Neuronal stem cell (in vitro differentiated cells): Measurements from ENCODE around the gene EHMT1.
"Not testable (repeated sequence)": the region's sequence is repeated elsewhere in the genome, so short reads cannot be mapped to it uniquely, and the experiment has no call there.

Experiments used
- DNase-seq: peaks from one replicate; pipeline ENCODE4 v3.0.0-alpha.2; 2013; ENCODE audit warnings: low spot score
- H2AFZ ChIP-seq: one replicate; pipeline ENCODE4 v1.6.1; 2013; ENCODE audit warnings: mild to moderate bottlenecking, low read length, inconsistent platforms
- H2AK5ac ChIP-seq: 2 replicates; pipeline ENCODE4 v1.6.1; 2013; ENCODE audit warnings: low read depth, mild to moderate bottlenecking, inconsistent platforms, low read length, moderate library complexity, mixed read lengths
- H2BK120ac ChIP-seq: 2 replicates; pipeline ENCODE4 v1.6.1; 2013; ENCODE audit warnings: low read depth, mild to moderate bottlenecking, inconsistent platforms, low read length, moderate library complexity, mixed read lengths
- H2BK12ac ChIP-seq: one replicate; pipeline ENCODE4 v1.6.1; 2013; ENCODE audit warnings: low read length, inconsistent platforms
- H2BK15ac ChIP-seq: 2 replicates; pipeline ENCODE4 v1.6.1; 2013; ENCODE audit warnings: mild to moderate bottlenecking, low read length, inconsistent platforms, mixed read lengths
- H2BK5ac ChIP-seq: one replicate; pipeline ENCODE4 v1.6.1; 2013; ENCODE audit warnings: inconsistent platforms, mild to moderate bottlenecking, low read length, moderate library complexity
- H3K14ac ChIP-seq: one replicate; pipeline ENCODE4 v1.6.1; 2013; ENCODE audit warnings: low read length, inconsistent platforms
- H3K18ac ChIP-seq: 2 replicates; pipeline ENCODE4 v1.6.1; 2013; ENCODE audit warnings: low read length, inconsistent platforms
- H3K23ac ChIP-seq: 2 replicates; pipeline ENCODE4 v1.6.1; 2013; ENCODE audit warnings: low read depth, mild to moderate bottlenecking, mixed read lengths, low read length, inconsistent platforms; ENCODE audit not compliant: poor library complexity
- H3K27ac ChIP-seq: replicated peaks from 3 replicates; pipeline ENCODE4 v1.5.1; 2013; ENCODE audit warnings: low read length, inconsistent platforms
- H3K27me3 ChIP-seq, 3 experiments: 2 replicates each; pipeline ENCODE4 v1.6.1; 2013; ENCODE audit warnings: low read length in 3 of 3, mild to moderate bottlenecking in 2 of 3, inconsistent platforms in 1 of 3, low read depth in 1 of 3, mixed read lengths in 1 of 3, moderate library complexity in 1 of 3; ENCODE audit not compliant: control insufficient read depth in 3 of 3, insufficient read depth in 3 of 3
- H3K36me3 ChIP-seq, 2 donors: replicated peaks in 1 of 2; 2 replicates each; pipeline ENCODE4 v1.6.1; 2013; ENCODE audit warnings: low read length in 2 of 2; ENCODE audit not compliant: control insufficient read depth in 2 of 2, insufficient read depth in 2 of 2
- H3K4ac ChIP-seq: 2 replicates; pipeline ENCODE4 v1.6.1; 2013; ENCODE audit warnings: inconsistent platforms, mild to moderate bottlenecking, low read length, moderate library complexity
- H3K4me1 ChIP-seq, 2 donors: 1 replicate in 1 of 2; 2 replicates in 1 of 2; pipeline ENCODE4 v1.6.1; 2013; ENCODE audit warnings: low read length in 2 of 2, low read depth in 1 of 2; ENCODE audit not compliant: control insufficient read depth in 2 of 2, insufficient read depth in 1 of 2
- H3K4me2 ChIP-seq: one replicate; pipeline ENCODE4 v1.6.1; 2013; ENCODE audit warnings: mild to moderate bottlenecking, low read length, inconsistent platforms; ENCODE audit not compliant: insufficient read depth, poor library complexity, severe bottlenecking
- H3K4me3 ChIP-seq, 2 donors: 2 replicates each; pipeline ENCODE4 v1.5.1; 2013; ENCODE audit warnings: low read length in 2 of 2, mild to moderate bottlenecking in 2 of 2, inconsistent platforms in 1 of 2, moderate library complexity in 1 of 2
- H3K79me1 ChIP-seq: one replicate; pipeline ENCODE4 v1.6.1; 2013; ENCODE audit warnings: low read depth, mild to moderate bottlenecking, inconsistent platforms, low read length, moderate library complexity
- H3K9ac ChIP-seq: one replicate; pipeline ENCODE4 v1.6.1; 2013; ENCODE audit warnings: mild to moderate bottlenecking, low read depth, low read length, inconsistent platforms; ENCODE audit not compliant: poor library complexity
- H3K9me3 ChIP-seq, 2 donors: replicated peaks in 1 of 2; 2 replicates each; pipeline versions ENCODE3 to v1.6.1; 2013; ENCODE audit warnings: low read length in 2 of 2, mild to moderate bottlenecking in 2 of 2, inconsistent platforms in 1 of 2, low read depth in 1 of 2, mixed read lengths in 1 of 2, moderate library complexity in 1 of 2; ENCODE audit not compliant: control insufficient read depth in 2 of 2, insufficient read depth in 1 of 2
- H4K8ac ChIP-seq: one replicate; pipeline ENCODE4 v1.6.1; 2013; ENCODE audit warnings: low read depth, mild to moderate bottlenecking, inconsistent platforms, low read length, moderate library complexity
- H4K91ac ChIP-seq: one replicate; pipeline ENCODE4 v1.6.1; 2013; ENCODE audit warnings: low read length, low read depth, mild to moderate bottlenecking, inconsistent platforms; ENCODE audit not compliant: poor library complexity
- WGBS, 2 donors: extraction: QIAGEN DNeasy Blood & Tissue Kit; methylation state at CpG; one replicate each; pipeline ENCODE4 v1.1.7; 2013; ENCODE audit warnings: missing lambda C conversion rate in 2 of 2, mixed read lengths in 1 of 2; ENCODE audit not compliant: insufficient read length in 2 of 2, insufficient replicate concordance in 1 of 2; ENCODE audit errors: extremely low coverage in 2 of 2; 5-methylcytosine and 5-hydroxymethylcytosine counted together

The EHMT1 gene

GRCh38 chr9:137778914-137779313 is 160.1 kb downstream of the EHMT1 start:
- H3K36me3 ChIP-seq: peaks cover 62 to 96% of the 10 kb centered on the region in 2 donors
- no CpG with 5 or more reads among the region's 10 CpGs for WGBS, 2 donors
- no peak overlapping the region for H3K4me3 ChIP-seq

DNA sequence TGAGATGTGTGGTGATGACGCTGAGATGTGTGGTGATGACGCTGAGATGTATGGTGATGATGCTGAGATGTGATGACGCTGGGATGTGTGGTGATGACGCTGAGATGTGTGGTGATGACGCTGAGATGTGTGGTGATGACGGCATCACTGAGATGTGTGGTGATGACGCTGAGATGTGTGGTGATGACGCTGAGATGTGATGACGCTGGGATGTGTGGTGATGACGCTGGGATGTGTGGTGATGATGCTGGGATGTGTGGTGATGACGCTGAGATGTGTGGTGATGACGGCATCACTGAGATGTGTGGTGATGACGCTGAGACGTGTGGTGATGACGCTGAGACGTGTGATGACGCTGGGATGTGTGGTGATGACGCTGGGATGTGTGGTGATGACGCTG is 161.2 kb downstream of the EHMT1 start:
- H2AFZ ChIP-seq, H2BK5ac ChIP-seq, H2BK15ac ChIP-seq, H3K79me1 ChIP-seq, H3K4me2 ChIP-seq, H2BK12ac ChIP-seq, H4K8ac ChIP-seq, H3K23ac ChIP-seq, H3K4me3 ChIP-seq, H3K27me3 ChIP-seq, H3K9ac ChIP-seq, H3K27ac ChIP-seq, DNase-seq, H3K4me1 ChIP-seq, H3K9me3 ChIP-seq, H3K14ac ChIP-seq, H3K18ac ChIP-seq, H3K4ac ChIP-seq, H4K91ac ChIP-seq, H2AK5ac ChIP-seq, H2BK120ac ChIP-seq: not testable (repeated sequence)
- no CpG with 5 or more reads among the region's 19 CpGs for WGBS, 2 donors
- H3K36me3 ChIP-seq: peaks cover 59 to 100% of the 10 kb centered on the region in 2 donors

More at GRCh38 chr9:137778914-137779313, 160.1 kb downstream of the EHMT1 start:
- Histone ChIP-seq H2BK5ac (no peak overlapping the region), H3K27me3 (no peaks in the 10 kb centered on the region), H3K9ac (no peak overlapping the region), H2AFZ (no peak overlapping the region), H3K9me3 (no peaks in the 10 kb centered on the region), H3K4ac (no peak overlapping the region), H3K4me2 (no peak overlapping the region), H4K8ac (no peak overlapping the region), H4K91ac (no peak overlapping the region), H2BK120ac (no peak overlapping the region), H2BK15ac (no peak overlapping the region), H3K14ac (no peak overlapping the region), H3K79me1 (peaks cover 2% of the 10 kb centered on the region), H2BK12ac (no peak overlapping the region), H3K4me1 (no peaks in the 10 kb centered on the region), H3K23ac (no peak overlapping the region), H3K18ac (no peak overlapping the region), H3K27ac (no peak overlapping the region), H2AK5ac (no peak overlapping the region)
- no peak for DNase-seq

GRCh38 chr9:137781906-137782585 is 163.2 kb downstream of the EHMT1 start:
- no peaks in the 10 kb centered on the region for H3K9me3 ChIP-seq
- H3K4me3 ChIP-seq: no peak overlapping the region
- H3K14ac ChIP-seq: no peak overlapping the region
- no peak overlapping the region for H2BK12ac ChIP-seq
- H4K91ac ChIP-seq: no peak overlapping the region
- H2BK120ac ChIP-seq: no peak overlapping the region
- H2BK5ac ChIP-seq: no peak overlapping the region
- peaks cover 43 to 95% of the 10 kb centered on the region in 2 donors for H3K36me3 ChIP-seq
- no peaks in the 10 kb centered on the region for H3K27me3 ChIP-seq
- peaks cover 7 to 15% of the 10 kb centered on the region in 2 donors for H3K4me1 ChIP-seq
- no peak overlapping the region for H3K9ac ChIP-seq
- H2BK15ac ChIP-seq: no peak overlapping the region
- H3K18ac ChIP-seq: no peak overlapping the region
- H2AFZ ChIP-seq: no peak overlapping the region
- H3K4me2 ChIP-seq: no peak overlapping the region
- H3K79me1 ChIP-seq: peaks cover 12% of the 10 kb centered on the region
- H3K23ac ChIP-seq: no peak overlapping the region
- no peak overlapping the region for H4K8ac ChIP-seq
- WGBS, 2 donors: no CpG with 5 or more reads among the region's 29 CpGs
- DNase-seq: no peak
- H3K27ac ChIP-seq: no peak overlapping the region
- no peak overlapping the region for H2AK5ac ChIP-seq
- no peak overlapping the region for H3K4ac ChIP-seq

DNA sequence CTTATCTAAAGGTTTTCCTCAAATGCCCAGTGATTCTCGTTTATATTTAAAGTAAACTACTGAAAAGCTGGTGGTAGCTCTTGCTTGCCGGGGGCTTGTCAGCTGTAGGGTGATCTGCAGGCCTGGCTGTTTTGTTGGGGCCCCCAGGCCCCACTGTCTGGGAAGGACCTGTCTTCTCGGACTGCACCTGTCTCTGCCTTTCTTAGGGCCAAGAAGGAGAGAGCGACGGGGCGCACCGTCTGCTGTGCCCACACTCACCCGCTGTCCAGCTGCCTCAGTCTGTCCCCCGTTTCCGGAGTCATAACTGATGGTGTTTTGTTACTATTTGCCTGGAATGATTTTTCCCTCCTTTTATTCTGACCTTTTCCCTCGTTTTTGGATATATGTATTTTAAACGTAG is 164.7 kb downstream of the EHMT1 start:
- no peak overlapping the region for H2BK5ac ChIP-seq
- peaks cover 39 to 95% of the 10 kb centered on the region in 2 donors for H3K36me3 ChIP-seq
- H2BK120ac ChIP-seq: no peak overlapping the region
- no peak overlapping the region for H3K27ac ChIP-seq
- H3K27me3 ChIP-seq: no peaks in the 10 kb centered on the region
- no peak for DNase-seq
- H3K79me1 ChIP-seq: peaks cover 18% of the 10 kb centered on the region
- no peak overlapping the region for H3K4me2 ChIP-seq
- no CpG with 5 or more reads among the region's 12 CpGs for WGBS, 2 donors
- H3K9me3 ChIP-seq: no peaks in the 10 kb centered on the region
- no peak overlapping the region for H3K4ac ChIP-seq
- no peak overlapping the region for H2AFZ ChIP-seq
- no peak overlapping the region for H3K9ac ChIP-seq
- H3K4me3 ChIP-seq: no peak overlapping the region
- no peak overlapping the region for H3K18ac ChIP-seq
- H2BK12ac ChIP-seq: no peak overlapping the region
- no peak overlapping the region for H4K8ac ChIP-seq
- H2AK5ac ChIP-seq: no peak overlapping the region
- peaks cover 7 to 16% of the 10 kb centered on the region in 2 donors for H3K4me1 ChIP-seq
- H4K91ac ChIP-seq: no peak overlapping the region
- H2BK15ac ChIP-seq: no peak overlapping the region
- no peak overlapping the region for H3K14ac ChIP-seq
- no peak overlapping the region for H3K23ac ChIP-seq
